IMR-90 (cell line): ENCODE results near the gene TRPM7. TPM values are rescaled to one million over a fixed set of nuclear protein-coding genes. Genes with fewer than 3 reads are reported as not detected.
"Not testable (repeated sequence)": the region's sequence is repeated elsewhere in the genome, so short reads cannot be mapped to it uniquely, and the experiment has no call there.

ENCODE experiments used
- ATAC-seq: fragments of 200-7000 bp; cut with Tn5 transposase; 2 replicates; pipeline ENCODE4 v1.9.1; 2020; ENCODE audit warnings: low read depth, mild to moderate bottlenecking, moderate library complexity
- BruUV-seq: library from RNA; stranded (reverse); fragments of 400-500 nt; replicated peaks from 2 replicates; lab custom pipeline; 2021; lab: Mats Ljungman, UMichigan
- CTCF ChIA-PET: fragments of 300-600 bp; formaldehyde crosslinking; extraction: SDS; loops from one replicate; lab custom pipeline; 2021; ENCODE audit warnings: antibody characterized with exemption; lab: Yijun Ruan, JAX
- POLR2A ChIA-PET: fragments of 300-600 bp; sonication (Branson Sonifier 250); formaldehyde crosslinking; loops from one replicate; lab custom pipeline; 2022; ENCODE audit warnings: antibody characterized with exemption; ENCODE audit not compliant: unreplicated experiment; lab: Charles Lee
- DNase-seq: peaks from one replicate; pipeline ENCODE4 v3.0.0; 2013
- H2AFZ ChIP-seq: replicated peaks from 2 replicates; pipeline ENCODE3; 2013; ENCODE audit warnings: low read length, mild to moderate bottlenecking; ENCODE audit not compliant: poor library complexity
- H2AK5ac ChIP-seq: 2 replicates; pipeline ENCODE4 v1.6.1; 2013; ENCODE audit warnings: low read depth, low read length, inconsistent platforms
- H2AK9ac ChIP-seq: replicated peaks from 2 replicates; pipeline ENCODE3; 2013; ENCODE audit warnings: mild to moderate bottlenecking, low read depth, low read length, moderate library complexity; ENCODE audit not compliant: poor library complexity
- H2BK120ac ChIP-seq: 2 replicates; pipeline ENCODE4 v1.6.1; 2013; ENCODE audit warnings: low read depth, low read length, inconsistent platforms
- H2BK15ac ChIP-seq: 3 replicates; pipeline ENCODE4 v1.6.1; 2013; ENCODE audit warnings: low read depth, low read length, inconsistent platforms
- H2BK20ac ChIP-seq: 2 replicates; pipeline ENCODE4 v1.6.1; 2013; ENCODE audit warnings: low read depth, mild to moderate bottlenecking, inconsistent platforms, low read length, moderate library complexity
- H2BK5ac ChIP-seq: 2 replicates; pipeline ENCODE4 v1.6.1; 2013; ENCODE audit warnings: mild to moderate bottlenecking, low read depth, low read length, inconsistent platforms; ENCODE audit not compliant: poor library complexity, severe bottlenecking
- H3K14ac ChIP-seq: replicated peaks from 2 replicates; pipeline ENCODE4 v1.6.1; 2013; ENCODE audit warnings: low read depth, low read length, inconsistent platforms
- H3K18ac ChIP-seq: 2 replicates; pipeline ENCODE4 v1.6.1; 2013; ENCODE audit warnings: low read depth, low read length, control low read depth
- H3K23ac ChIP-seq: 2 replicates; pipeline ENCODE4 v1.6.1; 2013; ENCODE audit warnings: low read depth, low read length, inconsistent platforms
- H3K27ac ChIP-seq: 2 replicates; pipeline ENCODE4 v1.5.1; 2013; ENCODE audit warnings: mild to moderate bottlenecking, control low read depth, low read length; ENCODE audit not compliant: insufficient read depth
- H3K27me3 ChIP-seq: 2 replicates; pipeline ENCODE4 v1.6.1; 2013; ENCODE audit warnings: low read length; ENCODE audit not compliant: control insufficient read depth, insufficient read depth
- H3K36me3 ChIP-seq: 2 replicates; pipeline ENCODE4 v1.6.1; 2013; ENCODE audit warnings: low read length, mixed read lengths; ENCODE audit not compliant: control insufficient read depth, insufficient read depth
- H3K4ac ChIP-seq: 2 replicates; pipeline ENCODE4 v1.6.1; 2013; ENCODE audit warnings: low read depth, low read length, inconsistent platforms
- H3K4me1 ChIP-seq: 2 replicates; pipeline ENCODE4 v1.6.1; 2013; ENCODE audit warnings: low read length, mixed read lengths; ENCODE audit not compliant: control insufficient read depth, insufficient read depth
- H3K4me2 ChIP-seq: 2 replicates; pipeline ENCODE4 v1.6.1; 2013; ENCODE audit warnings: low read depth, mild to moderate bottlenecking, control low read depth, low read length, moderate library complexity
- H3K4me3 ChIP-seq: 2 replicates; pipeline ENCODE4 v1.5.1; 2013; ENCODE audit warnings: low read depth, mild to moderate bottlenecking, control low read depth, low read length, moderate library complexity; ENCODE audit not compliant: insufficient read depth
- H3K56ac ChIP-seq: 2 replicates; pipeline ENCODE4 v1.6.1; 2013; ENCODE audit warnings: low read length, inconsistent platforms; ENCODE audit not compliant: insufficient read depth; ENCODE audit errors: extremely low read depth
- H3K79me1 ChIP-seq, 2 experiments: 2 replicates each; pipeline ENCODE4 v1.6.1; 2013; ENCODE audit warnings: low read length in 2 of 2, inconsistent platforms in 1 of 2, low read depth in 1 of 2
- H3K9ac ChIP-seq: 2 replicates; pipeline ENCODE4 v1.6.1; 2013; ENCODE audit warnings: low read depth, low read length, control low read depth
- H3K9me1 ChIP-seq: 2 replicates; pipeline ENCODE4 v1.6.1; 2013; ENCODE audit warnings: low read length, inconsistent platforms; ENCODE audit not compliant: insufficient read depth
- H3K9me3 ChIP-seq: 2 replicates; pipeline ENCODE4 v1.6.1; 2013; ENCODE audit warnings: low read length; ENCODE audit not compliant: control insufficient read depth, insufficient read depth
- H4K20me1 ChIP-seq: 2 replicates; pipeline ENCODE4 v1.6.1; 2013; ENCODE audit warnings: low read length, inconsistent platforms; ENCODE audit not compliant: insufficient read depth
- H4K5ac ChIP-seq: 2 replicates; pipeline ENCODE4 v1.6.1; 2013; ENCODE audit warnings: mild to moderate bottlenecking, low read depth, low read length, control low read depth
- H4K8ac ChIP-seq, 2 experiments: 2 replicates each; pipeline ENCODE4 v1.6.1; 2013; ENCODE audit warnings: low read depth in 2 of 2, low read length in 2 of 2, control low read depth in 1 of 2, inconsistent platforms in 1 of 2
- H4K91ac ChIP-seq: 2 replicates; pipeline ENCODE4 v1.6.1; 2013; ENCODE audit warnings: low read depth, low read length, inconsistent platforms; ENCODE audit not compliant: insufficient read depth
- WGBS, 2 experiments: methylation state at CpG; one replicate each; pipeline versions ENCODE4 v1.1.5 to v1.1.7; 2013; ENCODE audit warnings: missing lambda C conversion rate in 2 of 2; ENCODE audit not compliant: insufficient read length in 1 of 2; ENCODE audit errors: extremely low coverage in 2 of 2; 5-methylcytosine and 5-hydroxymethylcytosine counted together
- dilution Hi-C: fragments of 300-500 bp; cut with HindIII; formaldehyde crosslinking; loops from one replicate; pipeline ENCODE4 v1.14.3; 2018; ENCODE audit warnings: low sequenced_read_pairs; ENCODE audit not compliant: unreplicated experiment
- in situ Hi-C: fragments of 300-500 bp; cut with MboI; formaldehyde crosslinking; loops from 3 replicates; pipeline ENCODE4 v1.14.3; 2019; ENCODE audit warnings: low sequenced_read_pairs, inconsistent platforms, mixed read lengths
- intact Hi-C: fragments of 100-400 bp; cut with micrococcal nuclease; formaldehyde crosslinking; loops from 2 replicates; pipeline ENCODE4 v1.10.0; 2022
- polyA plus RNA-seq, 3 experiments: library from polyadenylated mRNA; depleted of rRNA; stranded (reverse); fragments of >200 nt; gene quantifications; 2 replicates each; pipeline ENCODE4 v1.2.3, GENCODE V29; 2012; ENCODE audit warnings: low replicate concordance in 1 of 3
- total RNA-seq: library from RNA; depleted of rRNA; stranded (reverse); fragments of >200 nt; gene quantifications from 2 replicates; pipeline ENCODE4 v1.2.3, GENCODE V29; 2012

TRPM7 gene
- total and polyA plus RNA-seq, 2 of the 4 experiments (the other 2 are of a cell fraction) = 10.6 to 27.8 TPM

GRCh38 chr15:50573842-50574241 lies 112.8 kb downstream of the TRPM7 start:
- H3K9me1 ChIP-seq, DNase-seq, in situ Hi-C loops, CTCF ChIA-PET, H3K18ac ChIP-seq, H2BK120ac ChIP-seq, H2AFZ ChIP-seq, H4K5ac ChIP-seq, H3K4ac ChIP-seq, H4K91ac ChIP-seq, H3K4me3 ChIP-seq, H2BK15ac ChIP-seq, H3K4me2 ChIP-seq, intact Hi-C loops, H2BK20ac ChIP-seq, H3K79me1 ChIP-seq, BruUV-seq, H3K9ac ChIP-seq, POLR2A ChIA-PET, H3K9me3 ChIP-seq, ATAC-seq, H3K27ac ChIP-seq, H3K4me1 ChIP-seq, H2AK5ac ChIP-seq, H2BK5ac ChIP-seq, H3K23ac ChIP-seq, H4K20me1 ChIP-seq, H3K27me3 ChIP-seq, H4K8ac ChIP-seq, H3K14ac ChIP-seq, H3K56ac ChIP-seq, H2AK9ac ChIP-seq, dilution Hi-C loops: not testable (repeated sequence)
- WGBS, 2 experiments = no CpG with 5 or more reads among the region's 5 CpGs
- H3K36me3 ChIP-seq = peaks cover 32% of the 10 kb centered on the region
